HG03354 (cell line): ENCODE measurements around the gene DYNC1I1.
"Not testable (repeated sequence)": the region's sequence is repeated elsewhere in the genome, so short reads cannot be mapped to it uniquely, and the experiment has no call there.

Experiments
- ATAC-seq: cut with Tn5 transposase; IDR thresholded peaks from one replicate; pipeline ENCODE4 v1.9.1; 2021; ENCODE audit warnings: mild to moderate bottlenecking; ENCODE audit not compliant: unreplicated experiment, poor library complexity, severe bottlenecking

DYNC1I1 gene

GRCh38 chr7:95933618-95934017 lies 161.3 kb downstream of the DYNC1I1 start:
- no peak for ATAC-seq

GRCh38 chr7:95944867-95945266 lies 172.5 kb downstream of the DYNC1I1 start:
- not testable (repeated sequence) for ATAC-seq

GRCh38 chr7:95950698-95951097 lies 178.3 kb downstream of the DYNC1I1 start:
- ATAC-seq = no peak

GRCh38 chr7:95951531-95951930 lies 179.2 kb downstream of the DYNC1I1 start:
- no peak for ATAC-seq

GRCh38 chr7:95951997-95952795 lies 179.8 kb downstream of the DYNC1I1 start:
- no peak for ATAC-seq

GRCh38 chr7:95952851-95953250 lies 180.5 kb downstream of the DYNC1I1 start:
- no peak for ATAC-seq

DNA sequence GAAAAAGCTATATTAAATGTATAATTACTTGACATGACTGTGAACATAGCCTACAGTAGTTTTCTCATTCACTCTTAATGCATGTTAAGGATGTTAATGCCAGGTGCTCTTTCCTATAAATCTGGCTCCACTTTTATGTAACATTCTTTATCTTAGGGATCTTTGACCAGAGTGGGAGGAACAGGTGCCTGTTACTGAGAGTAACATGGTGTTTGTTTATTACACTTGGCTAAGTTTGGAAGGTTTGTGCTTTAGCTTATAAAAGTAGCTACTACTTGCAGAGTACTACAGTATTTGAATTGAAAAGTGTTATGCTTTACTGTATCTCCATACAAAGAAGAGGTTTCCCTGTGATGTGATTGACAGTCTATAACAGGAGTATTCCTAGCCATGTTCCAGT lies 183.4 kb downstream of the DYNC1I1 start:
- no peak for ATAC-seq

DNA sequence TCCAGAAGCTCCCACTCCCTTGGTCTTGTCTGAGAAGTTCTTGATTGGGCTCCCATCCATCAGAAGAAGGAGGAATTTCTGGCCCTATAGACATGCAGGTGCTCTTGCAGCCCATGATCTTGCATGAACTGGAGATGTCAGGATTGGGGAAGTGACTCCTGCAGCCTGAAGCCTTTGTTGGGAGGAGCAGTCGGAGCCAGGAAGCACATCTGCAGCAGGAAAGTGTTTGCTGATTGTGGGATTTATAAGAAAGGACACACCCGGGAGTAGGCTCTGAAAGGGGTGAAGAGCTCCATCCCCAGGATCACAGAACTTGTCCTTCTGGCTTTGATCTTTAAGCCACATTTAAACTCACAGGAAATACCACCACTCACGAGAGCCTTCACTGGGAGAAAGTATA lies 185.2 kb downstream of the DYNC1I1 start:
- no peak for ATAC-seq

- ATAC-seq = no peak
Measured at GRCh38 chr7:95960706-95961244, 188.4 kb downstream of the DYNC1I1 start.

- ATAC-seq = no peak
Measured at GRCh38 chr7:95963446-95963990, 191.2 kb downstream of the DYNC1I1 start.

DNA sequence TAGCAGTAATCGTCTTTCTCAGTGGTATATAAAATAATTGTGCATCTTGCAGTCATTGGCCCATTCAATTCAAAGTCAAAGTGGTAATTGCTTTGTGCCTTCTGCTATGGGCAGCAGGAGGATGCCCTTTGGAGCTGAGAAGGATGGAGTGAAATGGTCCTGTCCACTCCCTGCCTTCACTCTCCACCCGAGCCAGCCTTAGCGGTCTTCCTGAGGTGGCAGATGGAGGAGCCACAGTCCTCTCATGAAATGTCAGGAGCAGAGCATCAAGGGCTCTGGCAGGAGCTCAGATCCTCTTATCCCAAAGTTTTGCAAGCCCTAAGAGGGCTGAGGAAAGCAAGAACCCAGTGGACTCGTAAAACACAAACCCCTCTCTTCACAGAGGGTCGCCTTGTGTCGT lies 199.4 kb downstream of the DYNC1I1 start:
- ATAC-seq = no peak

DNA sequence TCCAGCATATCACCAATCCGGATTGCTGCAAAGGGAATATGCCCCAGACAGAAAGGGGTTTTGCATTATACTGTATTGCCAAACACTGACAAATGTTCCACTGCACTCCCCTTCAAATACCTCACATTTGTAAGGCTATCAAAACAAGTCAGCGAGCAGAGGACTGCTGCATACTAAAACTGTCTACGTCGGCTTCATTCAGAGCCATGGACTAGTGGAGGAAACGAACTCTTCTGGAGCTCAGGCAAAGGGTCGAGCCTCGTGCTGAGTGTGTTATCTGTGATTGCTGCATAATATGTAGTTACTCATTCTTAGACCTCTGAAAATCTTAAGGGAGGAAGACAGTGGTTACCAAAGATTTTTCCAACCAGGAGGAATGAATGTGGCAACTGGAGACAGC lies 200.2 kb downstream of the DYNC1I1 start:
- no peak for ATAC-seq

- ATAC-seq = no peak
Measured at GRCh38 chr7:95974108-95974507, 201.8 kb downstream of the DYNC1I1 start.

DNA sequence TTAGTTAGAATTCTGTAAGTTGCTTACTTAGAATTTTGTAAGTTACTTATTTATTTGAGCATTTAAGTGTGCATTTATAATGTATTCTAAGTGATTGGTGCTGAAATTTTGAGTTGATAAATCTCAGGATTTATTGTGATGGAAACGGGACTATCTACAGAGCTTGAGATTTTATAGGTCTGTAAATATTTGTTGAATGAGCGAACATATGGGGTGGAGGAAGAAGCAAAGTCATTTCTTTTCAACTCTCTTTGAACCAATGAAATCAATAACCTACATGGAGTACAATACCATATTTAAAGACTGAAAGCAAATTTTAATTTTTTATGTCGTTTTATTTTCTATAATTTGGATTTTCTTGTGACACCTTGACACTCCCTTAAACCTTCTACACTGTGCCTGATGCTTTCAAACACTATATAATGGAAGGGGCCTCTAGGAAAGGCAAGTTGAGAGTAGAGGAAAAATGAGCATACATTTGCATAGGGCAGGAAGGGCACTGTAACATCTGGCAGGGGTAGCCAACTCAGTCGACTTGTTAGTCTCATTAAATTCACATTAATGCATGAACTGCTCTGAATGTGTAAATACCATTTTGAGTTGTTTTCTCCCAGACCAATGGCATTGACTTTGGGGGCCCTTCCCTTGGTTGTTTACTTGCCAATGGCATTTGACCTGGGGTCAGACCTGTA lies 204.2 kb downstream of the DYNC1I1 start:
- ATAC-seq = no peak

DNA sequence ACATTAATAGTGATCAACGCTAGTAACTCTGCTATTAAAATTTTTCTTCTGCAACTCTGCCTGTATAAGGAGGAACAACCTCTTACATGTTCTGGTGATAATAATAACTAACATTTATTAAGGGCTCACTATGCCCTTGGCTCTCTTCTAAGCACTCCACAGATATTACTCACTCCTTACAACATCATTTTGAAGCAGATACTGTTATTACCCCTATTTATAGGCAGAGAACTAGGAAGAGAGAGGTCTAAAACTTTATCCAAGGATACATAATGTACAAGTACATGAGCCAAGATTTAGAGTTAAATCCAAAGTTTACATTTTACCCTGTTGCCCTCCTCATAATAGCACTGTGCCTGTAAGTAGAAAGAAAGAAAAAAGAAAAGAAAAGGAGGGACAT lies 205.6 kb downstream of the DYNC1I1 start:
- no peak for ATAC-seq

GRCh38 chr7:95980167-95980566 lies 207.8 kb downstream of the DYNC1I1 start:
- ATAC-seq = no peak

- no peak for ATAC-seq
Measured at GRCh38 chr7:95980706-95981105, 208.4 kb downstream of the DYNC1I1 start.

DNA sequence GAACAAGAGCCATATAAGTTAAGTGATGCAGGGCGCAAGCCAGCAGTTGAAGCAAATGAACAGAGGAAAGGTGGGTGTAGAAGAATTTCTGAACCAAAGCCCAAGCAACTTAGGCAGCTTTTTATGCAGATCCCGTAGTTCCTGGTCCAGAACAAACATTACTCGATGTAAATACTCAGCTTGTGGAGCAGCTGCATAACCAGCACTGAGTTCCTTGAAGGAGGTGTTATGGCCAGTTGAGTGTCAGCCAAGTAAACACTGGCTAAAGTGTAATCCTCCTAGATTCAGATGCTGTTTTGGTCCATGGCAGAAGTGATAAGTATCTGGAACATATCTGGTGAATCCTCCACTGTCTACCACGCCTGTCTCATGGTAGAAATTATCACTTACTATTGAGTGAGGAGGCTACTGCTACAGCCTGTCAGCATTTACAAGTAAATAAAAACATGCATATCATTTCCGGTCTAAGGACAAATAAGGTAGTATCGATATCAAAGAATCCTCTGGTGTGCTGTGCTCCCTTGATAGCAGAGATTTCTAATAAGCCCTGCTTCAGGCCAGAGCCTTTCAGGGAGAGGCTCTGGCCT lies 213.9 kb downstream of the DYNC1I1 start:
- no peak for ATAC-seq

GRCh38 chr7:95989301-95989700 lies 216.9 kb downstream of the DYNC1I1 start:
- no peak for ATAC-seq

- ATAC-seq = no peak
Measured at GRCh38 chr7:95993380-95993779, 221.0 kb downstream of the DYNC1I1 start.
